Natural killer cell (primary cell): ENCODE measurements around the gene BRD4. TPM values are rescaled to one million over a fixed set of nuclear protein-coding genes. Genes with fewer than 3 reads are reported as not detected.
A peak's percentile ranks its signal among the peaks of the same experiment; 100 is the strongest.

Experiments used
- ATAC-seq, 3 donors: fragments of 150-1000 bp in 2 of 3; fragments of 200-7000 bp in 1 of 3; cut with Tn5 transposase; 1 replicate in 1 of 3; 2 replicates in 2 of 3; pipeline ENCODE4 v1.10.0; 2021; ENCODE audit warnings: mild to moderate bottlenecking in 2 of 3, moderate library complexity in 2 of 3
- DNase-seq, 2 donors: peaks; one replicate each; pipeline versions ENCODE4 v3.0.0 to v3.0.0-alpha.2; 2013 to 2021; ENCODE audit warnings: mixed read lengths in 1 of 2
- H3K27ac ChIP-seq: one replicate; pipeline ENCODE4 v1.5.1; 2013; ENCODE audit warnings: mild to moderate bottlenecking, low read length
- H3K27me3 ChIP-seq: one replicate; pipeline ENCODE4 v1.6.1; 2013; ENCODE audit warnings: low read length; ENCODE audit not compliant: control insufficient read depth, insufficient read depth
- H3K36me3 ChIP-seq: one replicate; pipeline ENCODE4 v1.6.1; 2013; ENCODE audit warnings: low read length; ENCODE audit not compliant: control insufficient read depth, insufficient read depth
- H3K4me1 ChIP-seq: one replicate; pipeline ENCODE4 v1.6.1; 2013; ENCODE audit warnings: low read length; ENCODE audit not compliant: control insufficient read depth, insufficient read depth
- H3K4me3 ChIP-seq: one replicate; pipeline ENCODE4 v1.5.1; 2013; ENCODE audit warnings: low read length
- H3K9me3 ChIP-seq: one replicate; pipeline ENCODE4 v1.6.1; 2013; ENCODE audit warnings: low read length; ENCODE audit not compliant: control insufficient read depth, insufficient read depth
- H3K27ac Mint-ChIP-seq, 2 donors: one replicate each; pipeline ENCODE4 v1.8.0; 2022; ENCODE audit warnings: mild to moderate bottlenecking in 2 of 2, mixed read lengths in 2 of 2, moderate library complexity in 1 of 2
- H3K27me3 Mint-ChIP-seq, 2 donors: one replicate each; pipeline ENCODE4 v1.8.0; 2022; ENCODE audit warnings: low read depth in 2 of 2, mixed read lengths in 2 of 2
- H3K36me3 Mint-ChIP-seq: one replicate; pipeline ENCODE4 v1.8.0; 2022; ENCODE audit warnings: mixed read lengths
- H3K4me1 Mint-ChIP-seq, 2 donors: one replicate each; pipeline ENCODE4 v1.8.0; 2022; ENCODE audit warnings: mixed read lengths in 2 of 2
- H3K4me3 Mint-ChIP-seq: one replicate; pipeline ENCODE4 v1.8.0; 2022; ENCODE audit warnings: mild to moderate bottlenecking, moderate library complexity, mixed read lengths
- H3K9me3 Mint-ChIP-seq, 2 donors: one replicate each; pipeline ENCODE4 v1.8.0; 2022; ENCODE audit warnings: mixed read lengths in 2 of 2
- WGBS: methylation state at CpG from one replicate; pipeline ENCODE4 v1.1.7; 2013; ENCODE audit warnings: missing lambda C conversion rate; ENCODE audit not compliant: insufficient coverage; 5-methylcytosine and 5-hydroxymethylcytosine counted together
- intact Hi-C: fragments of 100-400 bp; cut with micrococcal nuclease; formaldehyde crosslinking; loops from one replicate; pipeline ENCODE4 v1.14.2; 2022
- total RNA-seq, 4 donors: library from RNA; stranded (reverse); fragments of 120-200 nt in 1 of 4; gene quantifications; one replicate each; pipeline versions ENCODE4 v1.2.3 to v1.2.4, GENCODE V29; 2013 to 2022
- TF ChIP-seq, protein P1 (sequence below): fragments of 200-600 bp; IDR thresholded peaks from one replicate; pipeline ENCODE4 v1.8.0; 2022; ENCODE audit warnings: antibody characterized with exemption

BRD4 gene
- total RNA-seq, 3 donors from 2014 or later (not counting 1 experiment from before 2014, with no cell fraction given): 91.9 to 116 (median 98.3) TPM

DNA sequence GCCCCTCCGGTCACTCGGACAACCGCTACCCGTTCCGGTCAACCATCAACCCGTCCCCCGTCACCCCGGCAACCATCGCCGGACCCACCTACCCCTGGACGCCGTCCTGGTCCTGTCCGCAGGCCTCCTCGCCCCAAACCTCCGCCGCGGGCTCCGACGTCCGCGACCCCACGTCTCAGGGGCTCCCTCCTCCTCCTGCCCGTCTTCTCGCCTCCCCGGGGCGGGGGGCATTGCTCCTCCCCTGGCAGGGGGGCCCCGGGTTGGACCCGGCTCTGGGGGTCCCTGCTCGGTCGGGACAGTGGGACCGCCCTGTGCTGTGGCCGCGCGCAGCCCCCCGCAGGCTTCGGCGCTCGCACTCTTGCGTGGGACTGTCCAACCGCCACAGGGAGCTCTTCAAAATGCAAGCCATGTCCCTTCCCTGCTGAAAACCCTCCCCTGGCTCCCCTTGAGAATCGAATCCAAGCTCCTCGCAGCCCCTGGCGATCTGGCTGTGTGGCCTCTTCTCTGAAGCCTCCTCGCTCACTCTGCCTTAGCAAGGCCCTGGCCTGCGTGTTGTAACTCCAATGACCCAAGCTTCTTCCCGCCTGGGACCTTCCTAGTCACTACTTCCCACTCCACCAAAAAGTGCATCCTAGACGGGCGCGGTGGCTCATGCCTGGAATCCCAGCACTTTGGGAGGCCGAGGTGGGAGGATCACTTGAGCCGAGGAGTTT lies 108.5 kb downstream of the BRD4 start:
- H3K4me3 Mint-ChIP-seq: peak overlapping the region; percentile 87
- peaks cover 10 to 11% of the 10 kb centered on the region in 2 donors for H3K27me3 Mint-ChIP-seq
- Histone ChIP-seq H3K36me3 (no peaks in the 10 kb centered on the region), H3K27me3 (peaks cover 6% of the 10 kb centered on the region), H3K4me3 (peak overlapping the region; percentile 26), H3K4me1 (peaks cover 19% of the 10 kb centered on the region), H3K9me3 (no peaks in the 10 kb centered on the region), H3K27ac (no peak overlapping the region)
- ATAC-seq (peak in 2 of 3 donors; percentile 1 to 4), DNase-seq (peak in 1 of 2 donors; percentile 23)
- WGBS: 17% methylated on average over 51 of the region's 51 CpGs
- peaks cover 12 to 20% of the 10 kb centered on the region in 2 donors for H3K4me1 Mint-ChIP-seq
- TF ChIP-seq, protein P1, sequence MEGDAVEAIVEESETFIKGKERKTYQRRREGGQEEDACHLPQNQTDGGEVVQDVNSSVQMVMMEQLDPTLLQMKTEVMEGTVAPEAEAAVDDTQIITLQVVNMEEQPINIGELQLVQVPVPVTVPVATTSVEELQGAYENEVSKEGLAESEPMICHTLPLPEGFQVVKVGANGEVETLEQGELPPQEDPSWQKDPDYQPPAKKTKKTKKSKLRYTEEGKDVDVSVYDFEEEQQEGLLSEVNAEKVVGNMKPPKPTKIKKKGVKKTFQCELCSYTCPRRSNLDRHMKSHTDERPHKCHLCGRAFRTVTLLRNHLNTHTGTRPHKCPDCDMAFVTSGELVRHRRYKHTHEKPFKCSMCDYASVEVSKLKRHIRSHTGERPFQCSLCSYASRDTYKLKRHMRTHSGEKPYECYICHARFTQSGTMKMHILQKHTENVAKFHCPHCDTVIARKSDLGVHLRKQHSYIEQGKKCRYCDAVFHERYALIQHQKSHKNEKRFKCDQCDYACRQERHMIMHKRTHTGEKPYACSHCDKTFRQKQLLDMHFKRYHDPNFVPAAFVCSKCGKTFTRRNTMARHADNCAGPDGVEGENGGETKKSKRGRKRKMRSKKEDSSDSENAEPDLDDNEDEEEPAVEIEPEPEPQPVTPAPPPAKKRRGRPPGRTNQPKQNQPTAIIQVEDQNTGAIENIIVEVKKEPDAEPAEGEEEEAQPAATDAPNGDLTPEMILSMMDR: no peak
- peak overlapping the region in 1 of 2 donors; percentile 74 for H3K27ac Mint-ChIP-seq
- H3K36me3 Mint-ChIP-seq: no peaks in the 10 kb centered on the region
- no peaks in the 10 kb centered on the region for H3K9me3 Mint-ChIP-seq
- intact Hi-C loops: no loop called here

- peaks cover 6% of the 10 kb centered on the region for H3K27me3 ChIP-seq
- peak overlapping the region; percentile 26 for H3K4me3 ChIP-seq
These were observed 109.3 kb downstream of the BRD4 start for GRCh38 chr19:15222738-15223648.

DNA sequence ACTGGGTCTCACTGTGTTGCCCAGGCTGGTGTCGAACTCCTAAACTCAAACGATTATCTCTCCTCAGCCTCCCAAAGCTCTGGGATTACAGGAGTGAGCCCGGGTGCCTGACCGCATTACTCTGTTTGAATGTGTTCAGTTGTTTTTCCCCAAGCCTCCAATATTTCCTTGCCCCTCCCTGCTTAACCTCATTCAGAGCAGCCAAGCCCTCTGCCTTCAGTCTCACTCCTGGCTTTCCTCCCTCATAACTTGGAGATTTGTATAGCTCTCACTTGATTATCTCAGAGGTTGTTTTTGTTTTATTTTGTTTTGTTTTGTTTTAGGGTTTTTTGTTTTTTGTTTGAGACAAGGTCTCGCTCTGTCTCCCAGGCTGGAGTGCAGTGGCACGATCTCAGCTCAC lies 111.5 kb downstream of the BRD4 start:
- Histone ChIP-seq H3K27me3 (peaks cover 6% of the 10 kb centered on the region), H3K4me3 (no peak overlapping the region), H3K4me1 (peaks cover 19% of the 10 kb centered on the region), H3K36me3 (no peaks in the 10 kb centered on the region), H3K9me3 (no peaks in the 10 kb centered on the region), H3K27ac (no peak overlapping the region)
- WGBS: 95% methylated on average over 6 of the region's 6 CpGs
- H3K36me3 Mint-ChIP-seq: no peaks in the 10 kb centered on the region
- intact Hi-C loops: no loop called here
- peaks cover 10 to 11% of the 10 kb centered on the region in 2 donors for H3K27me3 Mint-ChIP-seq
- H3K4me1 Mint-ChIP-seq: peaks cover 12 to 20% of the 10 kb centered on the region in 2 donors
- ATAC-seq (no peak), DNase-seq (no peak)
- H3K9me3 Mint-ChIP-seq: no peaks in the 10 kb centered on the region
- H3K4me3 Mint-ChIP-seq: no peak overlapping the region
- TF ChIP-seq, protein P1: no peak
- no peak overlapping the region for H3K27ac Mint-ChIP-seq

More at GRCh38 chr19:15222738-15223648, 109.3 kb downstream of the BRD4 start:
- H3K27ac ChIP-seq: no peak overlapping the region
- WGBS: 3% methylated on average over 48 of the region's 48 CpGs
- Mint-ChIP-seq H3K4me1 (peaks cover 12 to 20% of the 10 kb centered on the region in 2 donors), H3K36me3 (no peaks in the 10 kb centered on the region), H3K9me3 (no peaks in the 10 kb centered on the region), H3K27ac (peak overlapping the region in 1 of 2 donors; percentile 74), H3K27me3 (peaks cover 10 to 11% of the 10 kb centered on the region in 2 donors), H3K4me3 (peak overlapping the region; percentile 87)
- DNase-seq (peak; percentile 74 to 88), ATAC-seq (peak; percentile 95 to 99 (median 99))
- H3K4me1 ChIP-seq: peaks cover 19% of the 10 kb centered on the region
- TF ChIP-seq, protein P1: no peak
- intact Hi-C loops: no loop called here
- H3K9me3 ChIP-seq: no peaks in the 10 kb centered on the region
- H3K36me3 ChIP-seq: no peaks in the 10 kb centered on the region
